GM21423 (cell line): ENCODE results near the gene CNTNAP5.

ENCODE experiments used
- ATAC-seq: cut with Tn5 transposase; IDR thresholded peaks from one replicate; pipeline ENCODE4 v1.9.1; 2021; ENCODE audit warnings: mild to moderate bottlenecking, moderate library complexity; ENCODE audit not compliant: unreplicated experiment

The CNTNAP5 gene

DNA sequence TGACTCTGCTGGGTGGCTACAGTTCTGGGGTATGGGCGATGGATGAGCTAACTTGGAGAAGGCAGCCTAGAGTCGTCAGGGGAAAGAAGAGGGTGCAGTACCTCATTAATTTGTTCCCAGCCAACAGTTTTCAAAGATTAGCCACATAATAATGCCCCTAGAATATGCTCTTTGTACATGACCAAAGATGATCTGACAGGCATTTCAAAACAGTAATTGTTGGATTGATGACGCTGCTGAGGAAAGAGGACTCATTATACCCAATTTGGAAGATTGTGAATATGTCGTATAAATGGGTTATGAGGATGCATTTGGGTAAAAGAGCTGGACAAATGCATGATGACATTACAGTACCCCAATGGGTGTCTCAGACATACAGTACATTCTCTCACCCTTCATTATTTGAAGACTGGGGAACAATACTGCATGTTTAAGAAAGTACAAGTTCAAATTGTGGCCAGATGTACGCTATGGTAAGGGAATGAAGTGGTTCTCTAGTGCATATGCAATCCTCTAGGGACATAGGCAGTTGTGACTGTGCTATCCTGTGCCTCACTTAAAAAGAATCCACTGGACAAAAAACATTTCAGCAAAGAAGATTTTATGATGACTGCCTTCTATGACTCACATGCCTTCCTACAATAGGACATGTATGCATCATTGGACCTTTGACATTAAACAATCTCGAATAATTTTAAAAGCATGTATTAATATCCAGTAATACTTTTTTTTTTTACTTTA lies 233.2 kb downstream of the CNTNAP5 start:
- ATAC-seq: no peak

DNA sequence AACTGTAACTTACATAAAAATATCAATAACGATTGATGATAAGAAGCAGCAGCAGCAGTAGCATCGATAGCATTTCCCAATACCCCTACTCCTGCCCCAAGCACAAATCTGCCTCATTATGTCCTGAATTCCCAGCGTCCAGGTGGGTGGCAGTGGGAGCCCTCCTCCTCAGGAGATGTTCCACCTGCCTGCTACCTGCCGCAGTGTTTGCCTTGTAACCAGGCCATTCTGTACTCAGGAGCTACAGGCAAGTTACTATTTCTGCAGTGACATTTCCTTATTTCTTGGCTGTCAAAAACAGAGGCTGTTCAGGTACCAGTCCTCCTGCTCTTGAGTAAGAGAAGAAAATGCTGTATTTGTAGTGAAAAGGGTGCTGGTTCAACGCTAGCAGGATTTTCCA lies 236.4 kb downstream of the CNTNAP5 start:
- no peak for ATAC-seq

DNA sequence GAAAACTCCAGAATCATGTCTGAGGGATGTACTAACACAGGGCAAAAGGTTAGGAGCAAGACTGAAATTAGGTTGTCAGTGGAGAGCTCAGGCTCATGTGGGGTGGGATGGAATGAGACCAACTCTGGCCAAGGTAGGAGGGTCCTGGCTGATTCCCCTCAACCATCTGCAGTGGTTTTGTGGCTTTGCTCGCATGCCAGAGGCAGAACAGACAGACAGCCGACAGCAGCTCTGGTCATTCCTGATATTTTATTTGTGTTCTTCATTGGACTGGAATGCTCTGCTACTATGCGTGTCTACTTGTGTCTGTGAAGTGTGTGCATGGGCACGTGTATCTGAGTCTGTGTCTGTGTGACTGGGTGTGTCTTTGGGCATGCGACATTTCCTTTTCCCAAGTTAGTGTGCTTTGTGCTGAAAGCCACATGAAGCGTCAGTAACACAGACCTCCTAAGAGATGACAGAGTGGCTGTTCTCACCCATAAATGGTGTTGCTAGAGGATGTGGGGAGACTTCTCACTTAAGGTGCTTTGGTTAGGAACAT lies 239.5 kb downstream of the CNTNAP5 start:
- ATAC-seq: no peak

DNA sequence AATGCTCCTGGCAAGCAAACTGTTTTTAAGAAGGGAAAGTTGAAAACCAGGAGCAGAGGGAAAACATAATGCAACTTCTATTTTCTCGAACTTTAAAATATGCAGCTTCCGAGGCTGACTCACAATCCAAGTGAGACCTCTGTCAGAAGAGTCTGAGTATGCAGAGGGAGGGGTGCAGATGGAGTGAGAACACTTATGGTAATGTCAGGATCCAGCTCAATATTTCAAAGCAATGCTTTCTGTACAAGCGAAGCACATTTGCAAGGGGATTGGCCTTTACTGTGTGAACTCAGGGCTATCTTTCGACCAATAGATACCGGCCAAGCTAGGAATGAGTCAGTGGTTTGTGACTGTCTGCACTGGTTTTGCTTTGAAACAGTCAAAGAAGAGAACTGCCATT lies 242.7 kb downstream of the CNTNAP5 start:
- ATAC-seq: no peak

DNA sequence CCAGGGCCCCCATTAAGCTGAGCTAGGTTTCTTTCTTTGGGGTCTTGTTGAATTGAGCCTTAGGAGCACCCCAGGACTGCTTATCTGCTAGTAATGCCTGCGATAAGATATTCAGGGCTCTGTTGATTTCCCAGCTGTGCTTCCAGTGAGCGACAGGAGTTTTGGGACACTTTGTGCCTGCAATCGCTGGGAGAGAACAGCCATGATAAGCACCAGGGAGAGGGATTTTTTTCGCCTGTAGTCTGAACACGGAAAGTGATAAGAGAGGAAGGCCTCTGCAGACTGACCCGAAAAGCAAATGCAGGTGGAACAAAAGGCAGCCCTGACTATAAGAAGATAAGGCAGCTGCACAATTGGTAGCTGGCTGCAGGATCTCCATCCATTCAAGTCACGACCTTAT lies 244.3 kb downstream of the CNTNAP5 start:
- no peak for ATAC-seq

DNA sequence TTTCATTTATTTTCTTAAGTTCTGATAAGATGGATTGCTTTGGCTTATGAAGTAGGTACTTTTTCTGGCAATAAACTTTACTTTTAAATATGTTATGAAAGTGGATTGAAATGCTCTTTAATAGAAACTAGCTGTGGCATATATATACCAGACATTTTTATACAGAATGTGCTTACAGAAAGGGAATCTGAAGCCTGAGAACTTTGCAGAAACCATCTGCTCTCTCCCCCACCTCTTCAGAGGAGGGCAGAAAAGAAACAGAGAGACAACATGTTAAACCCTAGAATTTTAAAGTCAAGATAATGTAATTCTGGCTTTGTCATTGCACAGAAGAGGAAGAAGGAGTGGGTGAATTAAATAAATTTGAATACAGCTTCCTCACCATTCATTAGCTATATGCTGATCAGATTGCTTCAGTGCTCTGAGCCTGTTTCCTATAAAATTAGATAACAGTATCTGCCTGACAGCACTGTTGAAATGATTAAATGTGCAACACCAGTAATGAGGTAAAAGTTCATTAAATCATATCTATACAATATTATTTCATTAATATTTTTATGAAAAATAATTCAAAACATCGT lies 247.3 kb downstream of the CNTNAP5 start:
- no peak for ATAC-seq

GRCh38 chr2:124281541-124281940 lies 256.5 kb downstream of the CNTNAP5 start:
- ATAC-seq: no peak

DNA sequence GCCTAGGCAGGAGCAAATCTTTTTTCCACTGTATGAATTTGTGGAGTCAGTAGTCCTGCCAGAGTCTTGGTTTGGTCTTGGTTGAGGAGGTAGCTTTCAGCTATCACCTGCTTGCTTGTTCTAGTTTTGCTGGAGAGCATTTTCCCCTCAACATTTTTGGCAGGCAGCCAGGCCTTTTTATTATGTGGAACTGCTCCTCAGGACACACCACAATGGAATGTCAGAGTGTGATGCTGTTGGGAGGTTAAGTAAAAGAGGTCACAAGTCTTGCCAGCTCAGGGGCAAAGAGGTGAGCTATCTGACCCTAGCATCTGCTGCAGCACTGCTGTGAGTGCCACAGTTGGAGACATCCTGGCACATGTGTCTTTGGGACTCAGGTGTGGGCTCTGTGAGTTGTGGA lies 258.0 kb downstream of the CNTNAP5 start:
- ATAC-seq: no peak

DNA sequence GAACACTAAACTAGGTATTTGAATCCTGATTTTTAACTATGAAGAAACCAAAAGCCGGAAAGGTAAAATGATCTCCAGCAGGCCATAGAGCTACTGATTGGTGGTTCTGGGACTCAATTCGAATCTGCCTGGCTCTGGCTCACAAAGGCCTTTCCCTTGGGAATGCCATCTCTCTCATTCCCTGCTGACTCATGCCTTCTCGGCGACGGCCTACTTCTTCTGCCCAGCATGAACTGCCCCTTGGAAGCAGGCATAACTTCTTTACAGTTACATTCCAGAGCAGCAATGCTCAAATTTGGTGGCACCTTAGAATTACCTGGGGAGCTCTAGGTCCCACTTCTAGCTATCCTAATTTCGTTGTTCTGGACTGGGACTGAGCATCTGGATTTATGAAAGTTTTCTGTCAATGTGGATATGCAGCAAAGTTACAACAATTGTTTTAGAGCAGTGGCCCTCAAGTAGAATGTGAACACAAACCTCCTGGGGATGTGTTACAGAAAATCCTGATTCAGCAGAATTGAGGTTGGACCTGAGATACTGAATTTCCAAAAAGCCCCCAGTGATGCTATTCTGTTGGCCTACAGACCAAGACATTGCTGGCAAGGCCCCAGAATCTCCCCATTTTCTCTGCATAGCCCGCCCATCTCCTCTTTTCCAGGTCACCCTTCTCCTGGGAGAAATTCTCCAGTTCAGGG lies 261.1 kb downstream of the CNTNAP5 start:
- ATAC-seq: no peak

DNA sequence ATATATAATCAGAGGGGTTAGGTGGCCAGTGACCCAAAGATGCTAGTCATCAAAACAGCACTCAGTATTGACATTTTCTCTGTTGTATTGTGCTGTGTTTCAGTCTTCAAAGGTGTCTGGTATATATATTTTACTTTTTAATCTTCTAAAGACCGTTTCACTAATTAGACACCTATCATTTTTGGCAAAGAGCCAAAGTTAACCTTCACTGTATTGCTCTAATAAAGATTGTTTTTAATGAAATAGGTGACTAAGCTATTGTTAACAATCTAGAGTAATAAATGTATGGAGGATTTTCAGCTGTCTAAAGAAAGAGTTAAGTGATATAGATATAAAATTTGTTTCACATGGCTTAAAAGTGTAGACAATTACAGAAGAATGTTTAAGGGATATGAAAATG lies 264.0 kb downstream of the CNTNAP5 start:
- ATAC-seq: no peak

DNA sequence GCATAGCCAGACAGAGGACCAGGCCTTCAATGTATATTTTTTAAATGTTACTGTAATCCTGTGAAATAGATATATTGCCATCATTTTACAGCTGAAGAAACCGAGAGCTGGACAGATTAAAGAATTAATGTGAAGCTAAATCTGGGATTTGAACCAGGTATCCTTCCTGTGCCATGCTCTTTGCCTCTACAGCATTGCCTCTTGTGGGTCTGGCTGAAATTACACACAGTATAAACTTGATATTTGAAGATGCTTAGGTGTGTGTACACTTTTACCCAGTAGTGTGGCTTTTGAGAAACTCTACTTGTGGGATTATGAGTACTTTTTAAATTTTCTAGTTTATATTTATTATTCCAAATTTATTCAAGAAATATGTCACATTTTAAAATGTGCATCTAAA lies 264.5 kb downstream of the CNTNAP5 start:
- no peak for ATAC-seq

DNA sequence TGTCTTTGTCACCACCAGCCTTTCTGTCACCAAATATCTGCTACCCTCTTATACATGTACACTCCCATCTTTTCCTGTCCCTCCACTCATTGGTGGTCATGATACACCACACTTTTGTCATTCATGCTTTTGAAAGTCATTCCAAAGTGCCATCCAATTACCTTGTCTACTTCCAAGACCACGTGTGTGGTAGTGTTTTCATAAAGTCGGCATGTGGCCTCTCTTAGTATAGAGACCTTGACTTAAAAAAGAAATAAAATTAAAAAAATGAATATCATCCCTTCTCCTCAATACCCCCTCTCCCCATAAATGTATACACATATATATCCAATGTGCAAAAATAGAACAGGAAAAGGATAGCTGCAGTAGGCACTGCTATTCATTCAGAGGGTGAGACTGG lies 271.4 kb downstream of the CNTNAP5 start:
- no peak for ATAC-seq

DNA sequence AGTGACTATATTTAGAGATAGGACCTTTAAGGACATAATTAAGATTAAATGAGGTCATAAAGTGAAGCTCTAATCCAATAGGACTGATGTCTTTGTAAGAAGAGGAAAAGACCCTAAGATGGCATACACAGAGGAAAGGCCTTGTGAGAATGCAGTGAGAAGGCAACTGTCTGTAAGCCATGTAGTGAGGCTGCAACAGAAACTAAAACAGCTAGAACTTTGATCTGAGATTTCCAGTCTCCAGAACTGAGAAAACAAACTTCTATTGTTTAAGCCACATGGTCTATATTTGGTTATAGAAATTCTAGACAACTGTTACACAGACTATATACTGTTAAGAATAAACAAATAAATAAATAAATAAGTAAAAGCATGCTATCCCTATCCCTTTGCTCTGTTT lies 276.8 kb downstream of the CNTNAP5 start:
- ATAC-seq: no peak

GRCh38 chr2:124308319-124309062 lies 283.4 kb downstream of the CNTNAP5 start:
- no peak for ATAC-seq

DNA sequence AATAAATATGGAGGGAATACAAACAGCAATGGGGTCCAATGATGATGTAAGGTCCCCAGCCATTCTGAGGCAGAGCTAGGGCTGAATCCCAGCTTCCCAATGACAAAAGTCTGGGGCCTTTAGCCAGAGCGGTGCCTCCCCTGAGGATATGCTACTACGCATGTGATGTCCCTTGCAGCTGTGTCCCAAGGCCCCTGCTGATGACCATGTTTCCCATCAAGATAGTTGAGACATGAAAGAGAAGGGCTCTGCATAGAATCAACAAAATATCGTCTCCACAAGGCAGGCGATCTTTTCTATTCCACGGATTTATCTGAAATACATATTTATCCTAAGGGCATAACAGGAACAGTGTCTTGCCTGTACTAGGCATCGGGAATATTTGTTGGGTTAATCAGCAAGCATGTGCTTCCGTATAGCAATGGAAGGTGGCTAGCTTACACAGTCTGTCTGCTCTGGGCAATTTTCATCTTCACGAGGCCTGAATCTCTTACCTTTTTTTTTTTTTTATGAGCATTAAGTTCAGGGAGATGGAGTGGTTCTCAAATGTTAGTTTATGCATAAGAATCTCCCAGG lies 284.6 kb downstream of the CNTNAP5 start:
- no peak for ATAC-seq

DNA sequence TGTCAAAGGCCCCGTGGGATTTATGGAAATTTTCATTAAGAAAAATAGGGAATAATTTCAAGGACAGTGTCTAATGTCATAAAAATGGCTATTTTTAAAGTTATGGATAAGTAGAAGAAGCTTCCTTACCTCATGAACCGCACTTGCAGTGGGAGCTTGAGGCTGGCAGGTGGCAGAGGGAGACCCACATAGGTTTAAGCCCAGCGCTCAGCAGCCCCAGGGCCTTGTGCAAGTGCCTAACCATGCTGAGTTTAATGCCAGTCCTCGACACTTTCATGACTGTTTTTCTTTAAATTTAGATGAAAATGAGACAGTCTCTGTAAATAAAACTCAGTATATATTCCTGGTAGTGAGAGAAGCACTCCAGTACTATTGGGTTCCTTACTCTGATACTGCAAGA lies 285.6 kb downstream of the CNTNAP5 start:
- ATAC-seq: no peak

GRCh38 chr2:124314084-124314483 lies 289.0 kb downstream of the CNTNAP5 start:
- ATAC-seq: no peak

GRCh38 chr2:124315221-124315880 lies 290.3 kb downstream of the CNTNAP5 start:
- no peak for ATAC-seq

GRCh38 chr2:124316133-124316532 lies 291.0 kb downstream of the CNTNAP5 start:
- no peak for ATAC-seq

DNA sequence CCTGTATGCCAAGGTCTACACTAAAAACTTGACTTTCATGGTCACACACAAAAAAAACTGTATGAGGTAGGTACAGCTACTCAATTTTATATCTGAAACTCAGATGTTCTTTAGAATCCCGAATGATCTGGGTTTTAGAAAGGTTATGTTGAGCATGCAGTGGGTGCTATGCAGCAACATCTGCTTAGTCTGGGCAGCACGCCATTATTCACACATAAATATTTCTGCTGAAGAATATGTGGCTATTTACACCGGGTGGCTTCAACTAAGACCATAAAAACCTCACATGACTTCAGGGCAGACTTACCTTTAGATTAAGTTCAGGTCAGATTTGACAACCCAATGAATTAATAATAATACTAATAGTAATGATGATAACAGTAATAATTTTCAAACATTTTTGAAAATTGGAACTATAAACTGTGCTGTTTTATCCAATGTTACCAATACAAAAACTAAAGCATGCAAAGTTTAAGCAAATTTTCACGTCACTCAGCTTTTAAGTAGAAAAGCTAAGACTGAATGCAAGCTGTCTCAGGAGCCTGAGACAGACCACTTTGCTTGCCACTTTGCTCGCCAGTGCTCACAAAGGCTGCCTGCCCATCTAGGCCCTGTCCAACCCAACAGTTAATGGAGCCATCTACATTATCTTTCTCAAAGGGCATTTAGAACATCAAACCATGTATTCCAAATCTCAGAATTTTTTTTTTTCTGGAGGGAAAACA lies 292.0 kb downstream of the CNTNAP5 start:
- no peak for ATAC-seq
